Measurements from ENCODE around the gene EGLN1.

The EGLN1 gene

DNA sequence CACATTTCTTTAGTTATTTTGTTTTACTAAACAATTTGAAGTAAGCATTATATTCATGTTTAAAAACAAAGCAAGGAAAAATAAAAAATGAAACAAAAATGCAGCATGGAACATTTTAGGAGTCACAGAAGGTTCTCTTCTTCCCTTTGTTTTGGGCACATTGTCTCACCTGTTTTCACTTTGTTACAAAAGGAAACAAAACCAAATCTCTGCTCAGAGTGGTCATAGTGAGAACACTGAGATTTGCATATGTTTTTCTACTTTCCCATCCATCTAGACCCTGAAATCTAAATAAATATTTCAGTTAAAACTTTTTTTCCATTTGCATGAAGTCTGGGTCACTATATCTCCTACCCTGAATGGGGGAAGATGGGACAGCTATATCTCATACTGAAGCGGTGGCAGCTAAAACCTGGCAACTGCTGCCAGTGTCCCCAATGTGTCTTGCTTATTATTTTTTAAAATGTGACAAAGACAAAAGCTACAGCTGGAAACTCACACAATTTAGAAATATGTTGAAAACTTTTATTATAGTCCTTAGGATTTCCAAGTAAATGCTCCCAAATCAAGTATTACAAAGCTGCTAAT is 87.9 kb downstream of the EGLN1 start:
- Histone ChIP-seq H3K4me1 (ENCODE audit: control insufficient read depth, low read depth, low read length) (peaks cover 13% of the 10 kb centered on the region), H3K27ac (ENCODE audit: low read length) (no peak overlapping the region), H3K9ac (ENCODE audit: low read length) (peak overlapping the region; percentile 11), H3K27me3 (ENCODE audit: control insufficient read depth, insufficient read depth, low read length) (no peaks in the 10 kb centered on the region), H3K36me3 (ENCODE audit: control insufficient read depth, low read depth, low read length) (no peaks in the 10 kb centered on the region), H3K4me3 (ENCODE audit: low read length) (peak overlapping the region; percentile 40), H3K9me3 (ENCODE audit: control insufficient read depth, low read depth, low read length) (no peaks in the 10 kb centered on the region)

DNA sequence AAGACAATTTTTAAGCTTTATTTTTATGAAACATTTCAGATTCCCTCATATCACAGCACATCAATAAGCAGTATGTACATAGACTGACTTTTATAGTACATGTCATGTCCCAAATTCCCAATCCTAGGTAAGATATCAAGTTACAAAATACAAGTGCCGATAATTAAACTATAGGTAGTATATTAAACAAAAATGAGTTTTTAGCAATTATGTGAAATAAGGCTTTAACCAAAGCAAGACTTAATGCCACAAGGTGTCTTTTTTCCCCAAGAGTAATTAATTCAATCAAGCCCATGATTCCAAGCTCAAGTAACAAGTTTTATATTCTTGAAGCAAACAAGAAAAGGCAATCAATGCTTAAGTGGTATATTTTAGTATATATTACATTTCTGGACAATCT is 89.3 kb downstream of the EGLN1 start:
- Histone ChIP-seq H3K36me3 (ENCODE audit: control insufficient read depth, low read depth, low read length) (no peaks in the 10 kb centered on the region), H3K4me1 (ENCODE audit: control insufficient read depth, low read depth, low read length) (peaks cover 9% of the 10 kb centered on the region), H3K4me3 (ENCODE audit: low read length) (no peak overlapping the region), H3K27me3 (ENCODE audit: control insufficient read depth, insufficient read depth, low read length) (no peaks in the 10 kb centered on the region), H3K9ac (ENCODE audit: low read length) (no peak overlapping the region), H3K27ac (ENCODE audit: low read length) (no peak overlapping the region), H3K9me3 (ENCODE audit: control insufficient read depth, low read depth, low read length) (no peaks in the 10 kb centered on the region)

DNA sequence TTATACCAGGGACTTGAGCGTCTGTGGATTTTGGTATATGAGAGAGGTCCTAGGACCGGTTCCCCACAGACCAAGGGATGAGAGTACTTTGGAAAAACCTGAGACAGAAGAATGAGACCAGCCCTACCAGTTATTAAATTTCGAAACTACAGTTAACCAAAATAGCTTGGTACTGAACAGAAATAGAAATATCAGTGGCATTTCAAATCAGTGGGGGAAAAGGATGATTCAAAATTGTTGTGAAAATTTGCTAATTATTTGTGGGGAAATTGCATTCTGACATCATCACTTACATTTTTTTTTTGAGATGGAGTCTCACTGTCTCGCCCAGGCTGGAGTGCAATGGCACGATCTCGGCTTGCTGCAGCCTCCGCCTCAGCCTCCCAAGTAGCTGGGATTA is 92.6 kb downstream of the EGLN1 start:
- no peaks in the 10 kb centered on the region for H3K36me3 ChIP-seq (ENCODE audit: control insufficient read depth, low read depth, low read length)

DNA sequence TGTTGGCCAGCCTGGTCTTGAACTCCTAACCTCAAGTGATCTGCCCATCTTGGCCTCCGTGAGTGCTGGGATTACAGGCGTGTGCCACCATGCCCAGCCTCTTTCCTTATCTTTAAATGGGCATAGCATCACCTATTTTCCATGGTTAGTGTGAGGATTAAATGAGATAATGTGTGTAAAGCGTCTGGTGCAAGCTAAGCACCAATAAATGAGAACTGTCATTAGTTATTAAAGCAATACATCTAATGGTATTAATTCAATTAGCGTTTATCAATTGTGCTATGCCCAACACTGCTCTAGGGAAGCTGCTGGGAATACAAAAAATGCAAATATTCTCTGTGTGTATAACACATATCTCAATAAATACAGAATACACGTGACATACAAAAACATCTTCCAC is 94.5 kb downstream of the EGLN1 start:
- no peaks in the 10 kb centered on the region for H3K4me1 ChIP-seq (ENCODE audit: control insufficient read depth, low read depth, low read length)
- no peak overlapping the region for H3K4me3 ChIP-seq (ENCODE audit: low read length)
- H3K27me3 ChIP-seq (ENCODE audit: control insufficient read depth, insufficient read depth, low read length) = no peaks in the 10 kb centered on the region
- H3K36me3 ChIP-seq (ENCODE audit: control insufficient read depth, low read depth, low read length) = no peaks in the 10 kb centered on the region
- no peak overlapping the region for H3K27ac ChIP-seq (ENCODE audit: low read length)
- no peak overlapping the region for H3K9ac ChIP-seq (ENCODE audit: low read length)
- no peaks in the 10 kb centered on the region for H3K9me3 ChIP-seq (ENCODE audit: control insufficient read depth, low read depth, low read length)

More for the DNA sequence above, 92.6 kb downstream of the EGLN1 start:
- no peak overlapping the region for H3K27ac ChIP-seq (ENCODE audit: low read length)
- H3K4me3 ChIP-seq (ENCODE audit: low read length) = no peak overlapping the region
- H3K9me3 ChIP-seq (ENCODE audit: control insufficient read depth, low read depth, low read length) = no peaks in the 10 kb centered on the region
- no peaks in the 10 kb centered on the region for H3K27me3 ChIP-seq (ENCODE audit: control insufficient read depth, insufficient read depth, low read length)
- H3K4me1 ChIP-seq (ENCODE audit: control insufficient read depth, low read depth, low read length) = no peaks in the 10 kb centered on the region
- H3K9ac ChIP-seq (ENCODE audit: low read length) = no peak overlapping the region

DNA sequence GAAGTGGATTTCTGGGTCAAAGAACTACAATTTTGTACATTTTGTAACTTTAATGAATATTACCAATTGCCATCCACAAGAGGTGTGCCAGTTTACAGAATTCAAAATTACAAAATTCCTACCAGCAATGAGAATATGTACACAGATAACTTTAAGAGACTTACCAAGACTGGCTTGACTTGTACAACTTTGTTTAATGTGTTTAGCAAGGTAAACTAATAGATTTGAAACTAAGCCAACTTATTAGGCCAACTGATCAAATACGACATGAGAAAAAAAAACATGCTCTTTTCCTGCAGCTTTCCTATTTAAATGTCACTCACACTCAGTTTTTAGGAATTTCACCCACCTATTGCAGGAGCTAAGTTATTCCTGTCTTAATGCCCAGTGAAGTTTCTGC is 95.8 kb downstream of the EGLN1 start:
- Histone ChIP-seq H3K9ac (ENCODE audit: low read length) (no peak overlapping the region), H3K4me1 (ENCODE audit: control insufficient read depth, low read depth, low read length) (no peaks in the 10 kb centered on the region), H3K36me3 (ENCODE audit: control insufficient read depth, low read depth, low read length) (no peaks in the 10 kb centered on the region), H3K27me3 (ENCODE audit: control insufficient read depth, insufficient read depth, low read length) (no peaks in the 10 kb centered on the region), H3K4me3 (ENCODE audit: low read length) (no peak overlapping the region), H3K27ac (ENCODE audit: low read length) (no peak overlapping the region), H3K9me3 (ENCODE audit: control insufficient read depth, low read depth, low read length) (no peaks in the 10 kb centered on the region)

DNA sequence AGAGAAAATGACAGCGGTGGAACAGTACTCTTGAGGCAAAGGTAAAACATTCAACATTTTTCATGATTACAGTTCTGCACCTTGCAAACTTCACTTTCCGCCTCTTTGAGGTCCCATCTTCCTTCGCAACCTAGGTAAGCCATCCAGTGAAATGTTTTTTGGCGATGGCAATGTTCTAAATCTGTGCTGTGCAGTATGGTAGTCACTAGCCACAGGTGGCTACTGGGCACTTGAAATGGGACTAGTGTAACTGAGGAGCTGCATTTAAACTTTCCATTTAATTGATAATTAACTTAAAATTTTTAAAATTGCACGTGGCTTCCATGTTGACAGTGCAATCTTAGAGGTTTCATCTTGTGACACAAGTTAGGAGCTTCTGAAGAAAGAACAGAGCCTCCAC is 97.4 kb downstream of the EGLN1 start:
- Histone ChIP-seq H3K27me3 (ENCODE audit: control insufficient read depth, insufficient read depth, low read length) (no peaks in the 10 kb centered on the region), H3K4me3 (ENCODE audit: low read length) (no peak overlapping the region), H3K9ac (ENCODE audit: low read length) (no peak overlapping the region), H3K36me3 (ENCODE audit: control insufficient read depth, low read depth, low read length) (no peaks in the 10 kb centered on the region), H3K4me1 (ENCODE audit: control insufficient read depth, low read depth, low read length) (no peaks in the 10 kb centered on the region), H3K9me3 (ENCODE audit: control insufficient read depth, low read depth, low read length) (no peaks in the 10 kb centered on the region), H3K27ac (ENCODE audit: low read length) (no peak overlapping the region)

DNA sequence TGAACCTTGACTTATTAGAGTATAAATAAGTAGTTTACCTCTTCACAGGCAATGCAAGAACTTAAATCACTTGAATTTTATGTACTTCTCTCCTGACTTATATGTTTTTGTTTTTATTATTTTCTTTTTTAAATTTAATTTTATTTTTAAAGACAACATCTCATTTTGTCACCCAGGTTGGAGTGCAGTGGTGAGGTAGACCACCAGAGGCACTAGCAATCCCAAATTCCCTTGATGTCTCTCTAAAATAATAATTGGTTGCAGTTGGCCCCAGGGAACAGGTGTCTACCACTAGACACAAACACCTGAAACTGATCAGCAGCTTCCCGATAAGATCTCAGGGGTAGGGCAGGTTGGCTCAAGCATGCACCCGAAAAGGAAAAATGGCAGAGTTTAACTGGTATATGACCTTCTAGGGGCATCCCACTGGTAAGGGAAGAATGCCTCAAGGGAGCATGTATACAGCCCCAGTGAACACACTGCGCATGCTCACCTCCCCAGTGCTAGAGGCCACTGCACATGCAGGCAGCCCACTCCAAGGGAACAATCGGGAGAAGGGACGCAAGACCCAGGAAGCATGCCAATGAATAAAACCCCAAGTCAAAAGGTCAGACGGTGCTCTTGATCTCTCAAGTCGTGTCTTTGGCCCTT is 99.1 kb downstream of the EGLN1 start:
- no peak overlapping the region for H3K9ac ChIP-seq (ENCODE audit: low read length)
- no peak overlapping the region for H3K27ac ChIP-seq (ENCODE audit: low read length)
- no peaks in the 10 kb centered on the region for H3K9me3 ChIP-seq (ENCODE audit: control insufficient read depth, low read depth, low read length)
- H3K36me3 ChIP-seq (ENCODE audit: control insufficient read depth, low read depth, low read length) = no peaks in the 10 kb centered on the region
- no peak overlapping the region for H3K4me3 ChIP-seq (ENCODE audit: low read length)
- no peaks in the 10 kb centered on the region for H3K4me1 ChIP-seq (ENCODE audit: control insufficient read depth, low read depth, low read length)
- H3K27me3 ChIP-seq (ENCODE audit: control insufficient read depth, insufficient read depth, low read length) = no peaks in the 10 kb centered on the region

DNA sequence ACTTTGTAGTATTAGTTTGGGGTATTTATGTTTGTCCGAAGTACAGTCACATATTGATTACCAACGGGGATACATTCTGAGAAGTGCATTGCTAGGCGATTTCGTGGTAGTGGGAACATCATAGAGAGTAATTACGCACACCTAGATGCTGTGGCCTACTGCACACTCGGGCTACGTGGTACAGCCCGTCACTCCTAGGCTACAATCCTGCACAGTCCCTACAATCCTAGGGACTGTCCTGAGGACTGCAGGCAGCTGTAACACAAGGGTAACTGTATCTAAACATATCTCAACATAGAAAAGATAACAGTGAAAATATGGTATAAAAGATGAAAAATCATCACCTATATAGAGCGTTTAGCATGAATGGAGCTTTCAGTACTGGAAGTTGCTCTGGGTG is 103.0 kb downstream of the EGLN1 start:
- H3K4me1 ChIP-seq (ENCODE audit: control insufficient read depth, low read depth, low read length) = no peaks in the 10 kb centered on the region
- no peak overlapping the region for H3K27ac ChIP-seq (ENCODE audit: low read length)
- H3K9ac ChIP-seq (ENCODE audit: low read length) = no peak overlapping the region
- no peaks in the 10 kb centered on the region for H3K36me3 ChIP-seq (ENCODE audit: control insufficient read depth, low read depth, low read length)
- no peaks in the 10 kb centered on the region for H3K27me3 ChIP-seq (ENCODE audit: control insufficient read depth, insufficient read depth, low read length)
- H3K9me3 ChIP-seq (ENCODE audit: control insufficient read depth, low read depth, low read length) = no peaks in the 10 kb centered on the region
- no peak overlapping the region for H3K4me3 ChIP-seq (ENCODE audit: low read length)

DNA sequence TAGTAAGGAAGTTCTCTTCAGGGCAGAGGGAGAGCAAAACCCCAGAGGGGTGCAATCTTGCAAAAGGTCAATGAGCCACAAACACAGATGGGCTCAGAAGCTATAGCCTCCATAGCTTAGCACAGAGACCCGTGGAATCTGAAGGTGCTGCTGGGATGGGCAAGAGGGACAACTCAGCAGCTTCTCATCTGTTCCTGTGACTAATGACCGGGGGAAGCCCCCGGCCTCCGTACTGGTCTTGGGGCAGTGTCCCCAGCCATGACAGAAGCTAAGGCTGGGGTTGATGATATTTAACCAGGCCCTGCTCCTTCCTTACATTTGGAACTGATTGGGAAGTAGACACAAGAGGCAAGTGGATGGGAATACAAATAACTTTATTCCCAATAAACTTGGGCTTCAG is 103.5 kb downstream of the EGLN1 start:
- Histone ChIP-seq H3K9ac (ENCODE audit: low read length) (no peak overlapping the region), H3K27me3 (ENCODE audit: control insufficient read depth, insufficient read depth, low read length) (no peaks in the 10 kb centered on the region), H3K4me3 (ENCODE audit: low read length) (no peak overlapping the region), H3K36me3 (ENCODE audit: control insufficient read depth, low read depth, low read length) (no peaks in the 10 kb centered on the region), H3K4me1 (ENCODE audit: control insufficient read depth, low read depth, low read length) (no peaks in the 10 kb centered on the region), H3K9me3 (ENCODE audit: control insufficient read depth, low read depth, low read length) (no peaks in the 10 kb centered on the region), H3K27ac (ENCODE audit: low read length) (no peak overlapping the region)

DNA sequence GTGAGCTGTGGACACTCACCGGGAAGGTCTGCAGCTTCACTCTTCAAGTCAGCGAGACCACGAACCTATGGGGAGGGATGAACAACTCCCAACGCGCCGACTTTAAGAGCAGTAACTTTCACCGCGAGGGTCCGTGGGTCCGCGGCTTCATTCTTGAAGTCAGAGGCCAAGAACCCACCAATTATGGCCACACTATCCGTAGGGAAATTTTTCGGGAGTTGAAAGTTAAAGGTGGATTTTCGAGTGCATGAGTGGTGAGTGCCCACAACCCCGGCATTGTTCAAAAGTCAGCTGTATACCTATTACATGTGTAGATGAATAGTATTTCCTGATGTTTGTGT is 104.1 kb downstream of the EGLN1 start:
- Histone ChIP-seq H3K36me3 (ENCODE audit: control insufficient read depth, low read depth, low read length) (no peaks in the 10 kb centered on the region), H3K4me3 (ENCODE audit: low read length) (no peak overlapping the region), H3K27ac (ENCODE audit: low read length) (no peak overlapping the region), H3K9me3 (ENCODE audit: control insufficient read depth, low read depth, low read length) (no peaks in the 10 kb centered on the region), H3K27me3 (ENCODE audit: control insufficient read depth, insufficient read depth, low read length) (no peaks in the 10 kb centered on the region), H3K4me1 (ENCODE audit: control insufficient read depth, low read depth, low read length) (no peaks in the 10 kb centered on the region), H3K9ac (ENCODE audit: low read length) (no peak overlapping the region)

DNA sequence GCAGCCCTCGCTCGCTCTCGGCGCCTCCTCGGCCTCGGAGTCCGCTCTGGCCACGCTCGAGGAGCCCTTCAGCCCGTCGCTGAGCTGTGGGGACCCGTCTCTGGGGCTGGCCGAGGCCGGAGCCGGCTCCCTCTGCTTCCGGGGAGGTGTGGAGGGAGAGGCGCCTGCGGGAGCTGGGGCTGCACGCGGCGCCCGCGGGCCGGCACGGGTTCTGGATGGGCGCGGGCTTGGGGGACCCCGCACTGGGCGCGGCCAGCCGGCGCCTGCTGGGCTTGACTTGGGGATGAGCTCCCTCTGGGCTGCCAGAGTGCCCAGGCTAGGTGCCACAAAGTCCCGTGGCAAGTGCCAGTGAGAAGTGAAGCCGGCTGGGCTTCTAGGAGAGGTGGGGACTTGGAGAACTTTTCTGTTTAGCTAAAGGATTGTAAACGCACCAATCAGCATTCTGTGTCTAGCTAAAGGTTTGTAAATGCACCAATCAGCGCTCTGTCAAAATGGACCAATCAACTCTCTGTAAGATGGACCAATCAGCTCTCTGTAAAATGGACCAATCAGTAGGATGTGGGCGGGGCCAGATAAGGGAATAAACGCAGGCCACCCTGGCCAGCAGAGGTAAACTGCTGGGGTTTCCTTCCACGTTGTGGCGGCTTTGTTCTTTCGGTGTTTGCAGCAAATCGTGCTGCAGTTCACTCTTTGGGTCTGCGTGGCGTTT is 104.6 kb downstream of the EGLN1 start:
- Histone ChIP-seq H3K27ac (ENCODE audit: low read length) (no peak overlapping the region), H3K36me3 (ENCODE audit: control insufficient read depth, low read depth, low read length) (no peaks in the 10 kb centered on the region), H3K27me3 (ENCODE audit: control insufficient read depth, insufficient read depth, low read length) (no peaks in the 10 kb centered on the region), H3K4me3 (ENCODE audit: low read length) (no peak overlapping the region), H3K9me3 (ENCODE audit: control insufficient read depth, low read depth, low read length) (no peaks in the 10 kb centered on the region), H3K9ac (ENCODE audit: low read length) (no peak overlapping the region), H3K4me1 (ENCODE audit: control insufficient read depth, low read depth, low read length) (no peaks in the 10 kb centered on the region)

DNA sequence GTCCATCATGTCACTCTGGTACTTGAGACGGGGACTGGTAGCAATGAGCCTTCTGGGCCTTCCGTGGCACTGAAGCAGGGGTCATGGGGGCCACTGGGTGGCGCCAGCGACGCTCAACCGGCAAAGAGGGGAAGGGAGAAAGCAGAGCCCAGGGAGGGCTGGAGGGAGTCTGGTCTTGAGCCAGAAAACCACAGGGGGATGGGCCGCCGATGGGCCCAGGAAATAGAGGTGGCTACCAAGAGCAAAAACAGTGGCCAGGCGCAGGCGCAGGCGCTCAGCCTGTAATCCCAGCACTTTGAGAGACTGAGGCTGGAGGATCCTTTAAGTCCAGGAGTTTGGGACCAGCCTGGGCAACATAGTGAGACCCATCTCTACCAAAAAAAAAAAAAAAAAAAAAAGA is 106.2 kb downstream of the EGLN1 start:
- Histone ChIP-seq H3K27me3 (ENCODE audit: control insufficient read depth, insufficient read depth, low read length) (no peaks in the 10 kb centered on the region), H3K4me1 (ENCODE audit: control insufficient read depth, low read depth, low read length) (no peaks in the 10 kb centered on the region), H3K36me3 (ENCODE audit: control insufficient read depth, low read depth, low read length) (no peaks in the 10 kb centered on the region), H3K9ac (ENCODE audit: low read length) (no peak overlapping the region), H3K9me3 (ENCODE audit: control insufficient read depth, low read depth, low read length) (no peaks in the 10 kb centered on the region), H3K27ac (ENCODE audit: low read length) (no peak overlapping the region), H3K4me3 (ENCODE audit: low read length) (no peak overlapping the region)

Data from iPS-18a (cell line).